Naive thymus-derived CD8-positive, alpha-beta T cell (primary cell): Measurements from ENCODE around the gene ZNF768. TPM values are rescaled to one million over a fixed set of nuclear protein-coding genes. Genes with fewer than 3 reads are reported as not detected.

Experiments
- ATAC-seq, 2 donors: fragments of 150-1000 bp; cut with Tn5 transposase in 1 of 2; sonication (Bioruptor Pico), chemical (Tn5 transposase) in 1 of 2; 1 replicate in 1 of 2; 2 replicates in 1 of 2; pipeline ENCODE4 v1.10.0; 2021; ENCODE audit warnings: mild to moderate bottlenecking in 2 of 2, moderate library complexity in 2 of 2
- POLR2A ChIA-PET: fragments of 350-600 bp; sonication (Branson Sonifier 250); formaldehyde crosslinking; loops from one replicate; lab custom pipeline; 2021; ENCODE audit warnings: antibody characterized with exemption; lab: Charles Lee
- DNase-seq, 10 donors: peaks; one replicate each; pipeline versions ENCODE4 v3.0.0 to v3.0.0-alpha.2; 2020 to 2022
- H3K27ac Mint-ChIP-seq, 10 donors: one replicate each; pipeline ENCODE4 v1.8.0; 2020 to 2022; ENCODE audit warnings: mild to moderate bottlenecking in 10 of 10, mixed read lengths in 10 of 10, moderate library complexity in 4 of 10, inconsistent platforms in 1 of 10
- H3K27me3 Mint-ChIP-seq, 5 donors: one replicate each; pipeline ENCODE4 v1.8.0; 2021 to 2022; ENCODE audit warnings: mixed read lengths in 5 of 5
- H3K36me3 Mint-ChIP-seq, 3 donors: one replicate each; pipeline ENCODE4 v1.8.0; 2020 to 2022; ENCODE audit warnings: mixed read lengths in 3 of 3, mild to moderate bottlenecking in 2 of 3, inconsistent platforms in 1 of 3
- H3K4me1 Mint-ChIP-seq, 4 donors: one replicate each; pipeline ENCODE4 v1.8.0; 2021 to 2022; ENCODE audit warnings: mixed read lengths in 4 of 4
- H3K4me3 Mint-ChIP-seq, 10 donors: one replicate each; pipeline ENCODE4 v1.8.0; 2020 to 2022; ENCODE audit warnings: mild to moderate bottlenecking in 10 of 10, mixed read lengths in 10 of 10, moderate library complexity in 6 of 10, inconsistent platforms in 1 of 10
- H3K9me3 Mint-ChIP-seq, 9 donors: one replicate each; pipeline ENCODE4 v1.8.0; 2020 to 2022; ENCODE audit warnings: mixed read lengths in 9 of 9, mild to moderate bottlenecking in 3 of 9, inconsistent platforms in 1 of 9, moderate library complexity in 1 of 9
- polyA plus RNA-seq, 3 donors: library from polyadenylated mRNA; unstranded; fragments of 300-500 nt; fragmentation: Illumina TruSeq; gene quantifications; one replicate each; pipeline ENCODE4 v1.2.3, GENCODE V29; 2021
- total RNA-seq, 8 experiments: library from RNA in 2 of 8; stranded (reverse) in 2 of 8; gene quantifications; one replicate each; pipeline ENCODE4 v1.2.3 and lab custom pipeline; 2021 to 2026

Gene ZNF768
- total RNA-seq (1 to 10 TPM; 8.3 to 8.5 TPM), polyA plus RNA-seq (1 to 10 TPM; 1.1 to 2.1 (median 1.5) TPM), total RNA-seq (lab: John Stamatoyannopoulos, UW) (0.98 to 13.0 (median 10.2) reads per million in 6 experiments)

DNA sequence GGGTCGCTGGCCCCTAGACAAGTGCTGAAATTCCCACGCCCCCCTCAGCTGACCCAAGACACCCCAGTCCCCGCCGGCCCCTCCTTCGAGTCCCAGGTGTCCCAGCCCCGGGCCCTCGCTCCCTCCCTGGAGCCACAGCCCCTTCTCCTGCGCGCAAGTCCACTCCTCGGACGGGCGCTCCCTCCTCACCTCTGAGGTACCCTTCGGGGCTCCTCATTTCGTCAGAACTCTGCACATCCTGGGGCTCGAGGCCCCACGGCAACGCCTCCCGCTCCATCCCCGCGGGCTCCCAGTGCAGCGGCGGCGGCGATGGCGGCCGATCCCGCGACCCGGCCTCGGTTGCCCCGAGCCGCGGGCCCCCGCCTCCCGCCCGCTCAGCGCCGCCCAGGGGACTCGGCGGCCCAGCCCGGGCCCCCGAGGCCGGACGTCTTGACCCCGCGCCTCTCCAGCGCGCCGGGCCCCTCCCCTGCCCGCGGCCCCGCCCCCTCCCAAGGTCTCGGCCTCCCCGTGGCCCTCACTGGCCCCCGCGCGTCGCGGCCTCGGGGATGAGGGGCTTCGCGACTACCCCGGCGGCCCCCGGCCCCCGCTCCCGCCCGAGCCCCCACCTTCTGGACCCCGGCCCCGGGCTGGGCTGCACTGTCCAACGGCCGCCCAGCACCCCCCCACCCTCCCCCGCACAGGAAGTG is at the start of gene ZNF768:
Gene ZNF768 (minus strand): TSS at position 430 of the 686 bp plus-strand sequence. CDS start 153 bp downstream, at position 277.
- DNase-seq (peak in 7 of 10 donors; percentile 16 to 43 (median 32)), ATAC-seq (peak; percentile 11 to 19)
- Mint-ChIP-seq H3K4me1 (peaks cover 10 to 37% (median 23%) of the 10 kb centered on the region in 4 donors), H3K36me3 (peaks cover 0 to 15% (median 0%) of the 10 kb centered on the region in 3 donors), H3K27ac (peak within 1 kb of the TSS; percentile 90 to 96 (median 94)), H3K27me3 (no peaks in the 10 kb centered on the region), H3K9me3 (no peaks in the 10 kb centered on the region), H3K4me3 (peak within 1 kb of the TSS; percentile 84 to 95 (median 90))
- POLR2A ChIA-PET = interaction anchor here (0.9 to 3.5 kb wide), 6 partner anchors 8 to 119 kb away, joined by 3 to 18 read pairs (median 6); partner anchors contain the start of genes DCTPP1, ZNF688, ZNF747 and ZNF764

DNA sequence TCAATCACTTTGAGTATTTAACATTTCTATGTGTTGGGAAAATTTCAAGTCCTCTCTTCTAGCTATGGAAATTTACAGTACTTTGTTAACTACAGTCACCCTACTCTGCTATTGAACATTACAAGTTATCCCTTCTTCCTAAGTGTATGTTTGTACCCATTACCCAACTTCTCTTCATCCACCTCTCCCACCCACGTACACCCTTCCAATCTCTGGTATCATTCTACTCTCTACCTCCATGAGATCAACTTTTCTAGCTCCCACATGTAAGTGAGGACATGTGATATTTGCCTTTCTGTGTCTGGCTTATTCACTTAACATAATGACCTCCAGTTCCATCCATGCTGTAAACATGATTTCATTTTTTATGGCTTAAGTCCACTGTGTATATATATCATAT is 48.3 kb upstream of the ZNF768 start:
- DNase-seq = no peak
- Mint-ChIP-seq H3K9me3 (no peaks in the 10 kb centered on the region), H3K4me1 (peaks cover 11 to 25% (median 18%) of the 10 kb centered on the region in 4 donors), H3K36me3 (peaks cover 0 to 13% (median 0%) of the 10 kb centered on the region in 3 donors), H3K27me3 (no peaks in the 10 kb centered on the region), H3K27ac (peak overlapping the region in 2 of 10 donors; percentile 37 to 71), H3K4me3 (peak overlapping the region in 2 of 10 donors; percentile 0 to 1)
- POLR2A ChIA-PET = interaction anchor here (1.0 kb wide), 2 partner anchors 16 to 75 kb away, joined by 3 read pairs; no protein-coding TSS in a partner anchor
- ATAC-seq = no peak

DNA sequence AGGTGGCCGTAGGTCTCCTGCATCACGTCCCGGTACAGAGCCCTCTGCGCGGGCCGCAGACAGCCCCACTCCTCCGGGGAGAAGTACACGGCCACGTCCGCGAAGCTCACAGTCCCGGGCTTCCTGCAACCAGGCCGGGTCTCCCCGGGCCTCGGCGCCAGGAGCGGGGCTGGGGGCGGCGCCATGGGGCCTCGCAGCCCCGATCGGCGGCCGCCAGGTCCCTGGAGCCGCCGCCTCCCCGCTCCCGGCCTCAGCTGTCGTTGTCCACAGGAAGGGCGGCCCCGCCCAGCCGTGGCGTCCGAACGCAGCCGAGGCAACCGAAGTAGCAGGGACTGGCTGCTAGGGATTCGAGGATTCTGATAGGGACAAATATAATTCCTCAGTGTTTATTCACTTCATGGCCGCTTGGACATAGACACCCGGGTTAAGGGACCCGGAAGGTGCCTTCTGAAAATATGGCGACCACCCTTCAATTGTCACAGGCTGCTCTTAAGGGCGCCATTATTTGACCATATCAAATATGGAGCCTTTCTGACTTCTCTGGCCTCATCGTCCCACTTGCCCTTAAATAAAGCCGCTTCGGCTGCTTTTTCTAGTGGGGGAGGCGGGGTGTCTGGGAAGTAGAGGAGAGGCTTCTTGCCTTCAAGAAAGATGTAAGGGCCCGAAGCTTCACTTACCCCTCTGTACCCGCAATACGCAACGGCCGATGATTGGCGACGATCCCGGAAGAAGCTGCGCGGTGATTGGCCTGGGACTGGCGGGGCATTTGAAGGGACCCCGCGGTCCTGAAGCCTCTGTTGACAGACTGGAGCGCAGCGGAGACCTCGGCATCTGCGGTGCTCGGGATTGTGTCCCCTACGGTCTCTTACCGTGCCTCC is 45.3 kb upstream of the ZNF768 start, which contains the start of gene ZNF688:
Gene ZNF688 (minus strand): TSS at position 270 of the 878 bp plus-strand sequence. CDS start 85 bp downstream, at position 185.
- no peaks in the 10 kb centered on the region for H3K9me3 Mint-ChIP-seq
- peak within 1 kb of the TSS; percentile 82 to 95 (median 92) for H3K4me3 Mint-ChIP-seq
- DNase-seq = peak; percentile 84 to 99 (median 96)
- no peaks in the 10 kb centered on the region for H3K27me3 Mint-ChIP-seq
- H3K27ac Mint-ChIP-seq = peak within 1 kb of the TSS; percentile 93 to 99 (median 98)
- H3K4me1 Mint-ChIP-seq = peaks cover 17 to 53% (median 34%) of the 10 kb centered on the region in 4 donors
- peak; percentile 83 to 86 for ATAC-seq
- POLR2A ChIA-PET = interaction anchor here (0.5 to 3.1 kb wide), 42 partner anchors 10 to 610 kb away, joined by 3 to 131 read pairs (median 5); partner anchors contain the start of genes ALDOA, CORO1A, DCTPP1 and FBRS
- peaks cover 0 to 3% (median 0%) of the 10 kb centered on the region in 3 donors for H3K36me3 Mint-ChIP-seq

DNA sequence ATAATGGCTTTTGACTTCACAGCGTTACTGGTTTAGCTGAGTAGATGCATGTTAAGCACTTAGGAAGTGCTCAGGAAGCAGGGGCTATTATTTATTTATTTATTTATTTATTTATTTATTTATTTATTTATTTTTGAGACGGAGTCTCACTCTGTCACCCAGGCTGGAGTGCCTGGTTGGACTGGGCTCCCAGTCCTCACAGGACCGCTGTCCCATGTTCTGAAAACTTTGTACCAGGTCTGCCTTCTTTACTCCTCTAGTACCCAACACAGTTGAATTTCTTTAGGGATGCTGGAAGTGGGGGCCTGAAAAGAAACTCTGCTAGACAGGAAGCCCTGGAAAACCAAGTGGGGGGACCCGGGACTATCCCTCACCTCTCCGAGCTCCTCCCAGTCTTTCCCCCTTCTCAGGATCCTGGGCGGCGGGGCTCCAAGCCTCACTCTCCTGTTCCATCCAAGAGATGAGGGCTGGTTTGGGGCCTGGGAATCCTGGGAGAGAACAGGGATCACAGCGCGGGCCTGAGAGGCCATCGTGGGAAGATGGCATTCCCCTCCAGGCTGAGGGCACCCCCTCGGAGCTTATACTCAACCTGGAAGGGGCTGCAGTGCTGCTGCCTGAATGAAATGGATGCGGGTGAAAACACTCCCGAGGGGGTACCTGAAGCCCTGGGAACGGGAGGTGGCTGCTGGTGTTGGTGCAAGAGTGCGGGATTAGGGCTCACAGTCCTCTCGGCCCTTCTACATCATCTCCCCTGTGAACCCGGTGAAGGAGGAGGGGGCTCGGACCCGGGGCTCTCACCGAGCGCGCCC is 44.5 kb upstream of the ZNF768 start:
- Mint-ChIP-seq H3K36me3 (peaks cover 0 to 3% (median 0%) of the 10 kb centered on the region in 3 donors), H3K27me3 (no peaks in the 10 kb centered on the region), H3K9me3 (no peaks in the 10 kb centered on the region), H3K27ac (peak overlapping the region; percentile 93 to 99 (median 95)), H3K4me3 (peak overlapping the region; percentile 82 to 93 (median 88)), H3K4me1 (peaks cover 17 to 57% (median 37%) of the 10 kb centered on the region in 4 donors)
- ATAC-seq (no peak), DNase-seq (no peak)
- POLR2A ChIA-PET = interaction anchor here (0.5 to 3.1 kb wide), 30 partner anchors 9 to 609 kb away, joined by 3 to 131 read pairs (median 8); partner anchors contain the start of genes DCTPP1, FBRS, ITGAL and PRR14

DNA sequence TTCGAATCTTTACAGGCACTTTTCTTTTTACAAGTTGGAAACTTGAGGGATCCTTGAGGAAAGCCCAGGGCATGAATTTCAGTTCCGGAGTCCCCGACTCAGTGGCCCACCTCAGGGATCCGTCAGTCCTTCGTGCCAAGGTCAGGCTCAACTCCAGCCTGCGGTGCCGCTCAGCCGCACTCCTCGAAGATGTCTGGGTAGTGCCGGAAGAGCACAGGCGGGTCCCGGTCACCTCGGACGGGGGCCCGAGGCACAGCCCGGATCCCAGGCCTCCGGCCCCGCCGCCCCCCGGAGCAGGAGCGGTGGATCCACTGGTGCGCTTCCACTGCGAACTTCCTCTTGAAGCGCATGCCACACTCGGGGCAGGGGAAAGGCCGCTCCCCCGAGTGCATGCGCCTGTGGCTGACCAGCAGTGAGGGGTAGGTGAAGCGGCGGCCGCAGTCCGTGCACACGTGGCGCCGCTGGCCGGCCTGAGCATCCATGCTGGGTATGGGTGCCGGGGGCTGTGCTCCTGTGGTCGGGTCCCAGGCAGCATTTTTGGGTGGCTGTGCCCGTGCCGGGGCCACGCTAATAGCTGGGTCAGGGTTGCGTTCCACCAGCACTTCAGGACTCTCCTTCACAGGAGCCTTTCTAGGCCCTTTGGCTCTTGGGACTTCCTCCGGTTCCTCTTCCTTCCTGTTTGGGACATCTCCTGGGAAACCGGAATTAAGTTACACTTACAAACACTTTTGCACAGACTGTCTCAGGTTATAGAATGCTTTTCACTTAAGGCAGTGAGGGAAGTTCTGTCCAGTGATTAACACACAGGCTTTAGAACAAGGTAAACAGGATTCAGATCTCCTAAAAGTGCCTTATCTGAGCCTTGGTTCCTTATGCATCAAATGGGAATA is 43.6 kb upstream of the ZNF768 start:
- H3K4me1 Mint-ChIP-seq = peaks cover 17 to 57% (median 37%) of the 10 kb centered on the region in 4 donors
- H3K9me3 Mint-ChIP-seq = no peaks in the 10 kb centered on the region
- DNase-seq (no peak), ATAC-seq (no peak)
- H3K27ac Mint-ChIP-seq = peak overlapping the region in 8 of 10 donors; percentile 44 to 100 (median 90)
- no peaks in the 10 kb centered on the region for H3K27me3 Mint-ChIP-seq
- H3K4me3 Mint-ChIP-seq = peak overlapping the region in 8 of 10 donors; percentile 6 to 91 (median 50)
- H3K36me3 Mint-ChIP-seq = peaks cover 0 to 3% (median 0%) of the 10 kb centered on the region in 3 donors
- POLR2A ChIA-PET = interaction anchor here (0.5 to 3.1 kb wide), 14 partner anchors 8 to 608 kb away, joined by 3 to 131 read pairs (median 10); partner anchors contain the start of genes DCTPP1, FBRS, PRR14 and TMEM219

DNA sequence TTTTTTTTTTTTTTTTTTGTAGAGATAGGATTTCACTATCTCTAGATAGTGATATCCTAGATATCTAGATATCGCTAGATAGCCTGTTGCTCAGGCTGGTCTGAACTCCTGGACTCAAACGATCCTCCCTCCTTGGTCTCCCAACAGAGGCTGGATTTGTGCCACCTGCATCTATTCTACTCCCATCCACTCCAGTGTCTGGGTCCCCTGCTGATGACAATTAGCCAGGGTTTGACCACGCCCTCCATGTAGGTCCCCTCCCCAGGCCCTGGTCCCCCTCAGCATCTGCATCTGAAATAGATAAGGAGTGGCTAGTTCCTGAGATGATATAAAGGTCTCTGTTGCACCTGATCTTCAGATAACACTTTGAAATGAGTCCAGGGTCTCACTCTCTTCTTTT is 42.9 kb upstream of the ZNF768 start:
- Mint-ChIP-seq H3K36me3 (peaks cover 0 to 3% (median 0%) of the 10 kb centered on the region in 3 donors), H3K27me3 (no peaks in the 10 kb centered on the region), H3K27ac (peak overlapping the region in 8 of 10 donors; percentile 25 to 100 (median 94)), H3K9me3 (no peaks in the 10 kb centered on the region), H3K4me1 (peaks cover 17 to 57% (median 37%) of the 10 kb centered on the region in 4 donors), H3K4me3 (peak overlapping the region in 7 of 10 donors; percentile 12 to 65 (median 31))
- POLR2A ChIA-PET = interaction anchor here (0.6 to 3.0 kb wide), 6 partner anchors 11 to 255 kb away, joined by 3 to 31 read pairs (median 8); partner anchors contain the start of genes DCTPP1, ZNF764 and ZNF785
- no peak for DNase-seq
- ATAC-seq = no peak

DNA sequence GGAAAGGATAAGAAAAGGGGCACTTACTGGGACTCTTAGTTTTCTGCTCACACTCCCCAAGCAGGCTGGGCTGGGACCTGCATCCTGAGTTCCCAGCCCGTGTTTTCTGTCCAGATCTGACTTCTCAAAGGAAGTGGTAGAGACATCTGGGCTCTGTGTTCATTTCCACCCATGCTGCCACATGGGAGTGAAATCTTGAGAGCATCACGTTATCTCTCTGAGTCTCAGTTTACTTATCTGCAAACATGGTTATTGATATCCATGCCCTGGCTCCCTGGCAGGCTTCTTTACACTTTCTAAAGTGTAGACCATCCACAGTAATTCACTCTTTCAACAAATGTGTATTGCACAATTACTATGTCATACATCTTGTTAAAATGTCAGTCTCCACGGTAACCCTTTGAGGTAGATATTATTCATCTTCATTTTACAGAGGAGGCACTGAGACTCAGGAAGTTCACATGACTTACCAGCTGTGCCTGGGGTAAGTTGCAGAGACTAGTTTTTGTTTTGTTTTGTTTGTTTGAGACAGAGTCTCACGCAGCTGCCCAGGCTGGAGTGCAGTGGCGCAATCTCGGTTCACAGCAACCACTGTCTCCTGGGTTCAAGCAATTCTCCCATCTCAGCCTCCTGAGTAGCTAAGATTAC is 41.7 kb upstream of the ZNF768 start:
- Mint-ChIP-seq H3K36me3 (peaks cover 0 to 3% (median 0%) of the 10 kb centered on the region in 3 donors), H3K4me1 (peaks cover 15 to 52% (median 34%) of the 10 kb centered on the region in 4 donors), H3K27ac (peak overlapping the region; percentile 94 to 100 (median 99)), H3K9me3 (no peaks in the 10 kb centered on the region), H3K27me3 (no peaks in the 10 kb centered on the region), H3K4me3 (peak overlapping the region; percentile 64 to 90 (median 82))
- peak in 9 of 10 donors; percentile 11 to 78 (median 41) for DNase-seq
- peak; percentile 36 to 46 for ATAC-seq
- POLR2A ChIA-PET = interaction anchor here (0.5 to 3.0 kb wide), 12 partner anchors 10 to 681 kb away, joined by 3 to 31 read pairs (median 4); partner anchors contain the start of genes FBRS, SEPTIN1, ZNF764 and ZNF785

DNA sequence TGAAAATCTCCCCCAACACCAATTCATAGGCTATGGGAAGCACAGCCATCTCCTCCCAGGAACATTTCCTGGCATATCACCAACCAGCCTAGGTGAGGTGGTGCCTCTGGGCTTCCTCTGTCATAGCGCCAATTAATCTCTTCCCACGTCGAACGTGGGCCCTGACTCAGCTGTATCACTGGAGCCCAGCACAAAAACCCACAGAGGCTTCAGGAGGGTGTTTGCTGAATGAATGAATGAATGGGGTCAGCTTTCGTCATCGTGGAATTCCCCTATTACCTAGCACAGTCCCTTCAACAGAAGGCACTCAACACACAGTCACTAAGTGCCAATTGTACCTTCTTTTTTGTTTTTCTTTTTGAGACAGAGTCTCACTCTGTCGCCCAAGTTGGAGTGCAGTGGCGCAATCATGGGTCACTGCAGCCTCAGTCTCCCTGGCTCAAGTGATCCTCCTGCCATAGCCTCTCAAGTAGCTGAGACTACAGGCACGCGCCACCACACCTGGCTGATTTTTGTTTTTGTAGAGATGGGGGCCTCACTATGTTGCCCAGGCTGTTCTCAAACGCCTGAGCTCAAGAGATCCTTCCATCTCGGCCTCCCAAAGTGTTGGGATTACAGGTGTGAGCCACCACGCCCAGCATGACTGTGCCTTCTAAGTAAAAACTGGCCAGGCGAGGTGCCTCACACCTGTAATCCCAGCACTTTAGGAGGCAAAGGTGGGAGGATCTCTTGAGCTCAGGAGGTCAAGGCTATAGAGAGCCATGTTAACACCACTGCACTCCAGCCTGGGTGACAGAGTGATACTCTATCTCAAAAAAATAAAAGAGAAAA is 41.0 kb upstream of the ZNF768 start:
- Mint-ChIP-seq H3K9me3 (no peaks in the 10 kb centered on the region), H3K27me3 (no peaks in the 10 kb centered on the region), H3K4me3 (peak overlapping the region in 8 of 10 donors; percentile 72 to 90 (median 84)), H3K27ac (peak overlapping the region; percentile 94 to 100 (median 99)), H3K36me3 (peaks cover 0 to 3% (median 0%) of the 10 kb centered on the region in 3 donors), H3K4me1 (peaks cover 15 to 51% (median 34%) of the 10 kb centered on the region in 4 donors)
- DNase-seq = no peak
- POLR2A ChIA-PET = interaction anchor here (0.6 to 3.0 kb wide), 5 partner anchors 9 to 508 kb away, joined by 4 to 31 read pairs (median 9); partner anchors contain the start of genes FBRS, ZNF764 and ZNF785
- no peak for ATAC-seq

DNA sequence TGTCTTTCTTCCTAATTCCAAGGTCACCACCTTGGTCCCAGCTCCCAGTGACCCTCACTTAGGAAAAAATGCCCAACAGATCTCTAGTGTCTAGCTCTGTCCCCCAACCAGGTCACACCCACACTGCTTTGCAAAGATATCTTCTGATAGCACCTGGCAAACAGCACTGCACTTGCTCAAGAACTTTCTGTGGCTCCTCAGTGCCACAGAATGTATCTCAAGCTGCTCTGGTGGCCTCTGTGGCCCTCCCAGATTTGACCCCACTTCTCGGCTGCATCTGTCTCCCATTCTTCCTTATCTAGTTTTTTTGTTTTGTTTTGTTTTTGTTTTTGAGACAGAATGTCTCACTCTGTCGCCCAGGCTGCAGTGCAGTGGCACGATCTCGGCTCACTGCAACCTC is 40.2 kb upstream of the ZNF768 start:
- peak overlapping the region in 1 of 10 donors; percentile 25 for H3K4me3 Mint-ChIP-seq
- H3K9me3 Mint-ChIP-seq = no peaks in the 10 kb centered on the region
- H3K4me1 Mint-ChIP-seq = peaks cover 11 to 48% (median 31%) of the 10 kb centered on the region in 4 donors
- no peaks in the 10 kb centered on the region for H3K27me3 Mint-ChIP-seq
- ATAC-seq (no peak), DNase-seq (no peak)
- no peaks in the 10 kb centered on the region for H3K36me3 Mint-ChIP-seq
- POLR2A ChIA-PET = interaction anchor here (1.1 to 3.0 kb wide), 3 partner anchors 8 to 94 kb away, joined by 4 to 31 read pairs (median 5); partner anchors contain the start of genes ZNF764 and ZNF785
- H3K27ac Mint-ChIP-seq = peak overlapping the region; percentile 16 to 97 (median 78)
